Measurements from ENCODE around the gene FKBP8. TPM values are rescaled to one million over a fixed set of nuclear protein-coding genes. Genes with fewer than 3 reads are reported as not detected.
A peak's percentile ranks its signal among the peaks of the same experiment; 100 is the strongest.
"Not testable (repeated sequence)": the region's sequence is repeated elsewhere in the genome, so short reads cannot be mapped to it uniquely, and the experiment has no call there.

The FKBP8 gene
- total RNA-seq: 100 to 1,000 TPM in 4 of 5 donors, 10 to 100 TPM in 1; 87.8 to 819 (median 197) TPM
- 100 to 1,000 TPM; 157 to 254 (median 249) TPM for polyA plus RNA-seq
- long read RNA-seq, donor 1, transcript FKBP8-209 (9 exons, 1,781 nt): minor isoform, 7 of 34 reads
- long read RNA-seq, donor 1, transcript FKBP8-213 (9 exons, 1,849 nt): major isoform, 9 of 34 reads
- long read RNA-seq, donor 1, partial matches to known transcripts: 7 of 34 reads
- long read RNA-seq, donor 1, other reads (novel, unspliced or antisense): 9 of 34 reads
- long read RNA-seq, donor 2, transcript FKBP8-201 (9 exons, 1,710 nt): minor isoform, 8 of 65 reads
- long read RNA-seq, donor 2, transcript FKBP8-213 (9 exons, 1,849 nt): major isoform, 21 of 65 reads
- long read RNA-seq, donor 2, transcript FKBP8-209 (9 exons, 1,781 nt): minor isoform, 13 of 65 reads
- long read RNA-seq, donor 2, partial matches to known transcripts: 14 of 65 reads
- long read RNA-seq, donor 2, other reads (novel, unspliced or antisense): 8 of 65 reads
- long read RNA-seq, donor 3, transcript FKBP8-213 (9 exons, 1,849 nt): major isoform, 12 of 19 reads
- long read RNA-seq, donor 3, partial matches to known transcripts: 0 of 19 reads
- long read RNA-seq, donor 3, other reads (novel, unspliced or antisense): 0 of 19 reads
- long read RNA-seq, donor 4, partial matches to known transcripts: 0 of 1 reads
- long read RNA-seq, donor 4, other reads (novel, unspliced or antisense): 0 of 1 reads
- long read RNA-seq, donor 5, transcript FKBP8-209 (9 exons, 1,781 nt): minor isoform, 12 of 64 reads
- long read RNA-seq, donor 5, transcript FKBP8-213 (9 exons, 1,849 nt): major isoform, 22 of 64 reads
- long read RNA-seq, donor 5, transcript FKBP8-201 (9 exons, 1,710 nt): minor isoform, 13 of 64 reads
- long read RNA-seq, donor 5, partial matches to known transcripts: 17 of 64 reads
- long read RNA-seq, donor 5, other reads (novel, unspliced or antisense): 0 of 64 reads
- long read RNA-seq, donor 6, transcript FKBP8-213 (9 exons, 1,849 nt): major isoform, 58 of 175 reads
- long read RNA-seq, donor 6, transcript FKBP8-209 (9 exons, 1,781 nt): minor isoform, 35 of 175 reads
- long read RNA-seq, donor 6, transcript FKBP8-201 (9 exons, 1,710 nt): minor isoform, 14 of 175 reads
- long read RNA-seq, donor 6, partial matches to known transcripts: 54 of 175 reads
- long read RNA-seq, donor 6, other reads (novel, unspliced or antisense): 13 of 175 reads
- long read RNA-seq, donor 7, transcript FKBP8-213 (9 exons, 1,849 nt): major isoform, 25 of 73 reads
- long read RNA-seq, donor 7, transcript FKBP8-201 (9 exons, 1,710 nt): minor isoform, 8 of 73 reads
- long read RNA-seq, donor 7, transcript FKBP8-209 (9 exons, 1,781 nt): minor isoform, 15 of 73 reads
- long read RNA-seq, donor 7, partial matches to known transcripts: 24 of 73 reads
- long read RNA-seq, donor 7, other reads (novel, unspliced or antisense): 0 of 73 reads
- long read RNA-seq, donor 8, transcript FKBP8-209 (9 exons, 1,781 nt): minor isoform, 8 of 51 reads
- long read RNA-seq, donor 8, transcript FKBP8-213 (9 exons, 1,849 nt): minor isoform, 14 of 51 reads
- long read RNA-seq, donor 8, transcript FKBP8-201 (9 exons, 1,710 nt): major isoform, 17 of 51 reads
- long read RNA-seq, donor 8, partial matches to known transcripts: 12 of 51 reads
- long read RNA-seq, donor 8, other reads (novel, unspliced or antisense): 0 of 51 reads
- long read RNA-seq, donor 9, transcript FKBP8-209 (9 exons, 1,781 nt): minor isoform, 5 of 31 reads
- long read RNA-seq, donor 9, transcript FKBP8-201 (9 exons, 1,710 nt): minor isoform, 7 of 31 reads
- long read RNA-seq, donor 9, transcript FKBP8-213 (9 exons, 1,849 nt): major isoform, 8 of 31 reads
- long read RNA-seq, donor 9, partial matches to known transcripts: 11 of 31 reads
- long read RNA-seq, donor 9, other reads (novel, unspliced or antisense): 0 of 31 reads
- long read RNA-seq, donor 10, transcript FKBP8-213 (9 exons, 1,849 nt): major isoform, 7 of 14 reads
- long read RNA-seq, donor 10, partial matches to known transcripts: 0 of 14 reads
- long read RNA-seq, donor 10, other reads (novel, unspliced or antisense): 0 of 14 reads

DNA sequence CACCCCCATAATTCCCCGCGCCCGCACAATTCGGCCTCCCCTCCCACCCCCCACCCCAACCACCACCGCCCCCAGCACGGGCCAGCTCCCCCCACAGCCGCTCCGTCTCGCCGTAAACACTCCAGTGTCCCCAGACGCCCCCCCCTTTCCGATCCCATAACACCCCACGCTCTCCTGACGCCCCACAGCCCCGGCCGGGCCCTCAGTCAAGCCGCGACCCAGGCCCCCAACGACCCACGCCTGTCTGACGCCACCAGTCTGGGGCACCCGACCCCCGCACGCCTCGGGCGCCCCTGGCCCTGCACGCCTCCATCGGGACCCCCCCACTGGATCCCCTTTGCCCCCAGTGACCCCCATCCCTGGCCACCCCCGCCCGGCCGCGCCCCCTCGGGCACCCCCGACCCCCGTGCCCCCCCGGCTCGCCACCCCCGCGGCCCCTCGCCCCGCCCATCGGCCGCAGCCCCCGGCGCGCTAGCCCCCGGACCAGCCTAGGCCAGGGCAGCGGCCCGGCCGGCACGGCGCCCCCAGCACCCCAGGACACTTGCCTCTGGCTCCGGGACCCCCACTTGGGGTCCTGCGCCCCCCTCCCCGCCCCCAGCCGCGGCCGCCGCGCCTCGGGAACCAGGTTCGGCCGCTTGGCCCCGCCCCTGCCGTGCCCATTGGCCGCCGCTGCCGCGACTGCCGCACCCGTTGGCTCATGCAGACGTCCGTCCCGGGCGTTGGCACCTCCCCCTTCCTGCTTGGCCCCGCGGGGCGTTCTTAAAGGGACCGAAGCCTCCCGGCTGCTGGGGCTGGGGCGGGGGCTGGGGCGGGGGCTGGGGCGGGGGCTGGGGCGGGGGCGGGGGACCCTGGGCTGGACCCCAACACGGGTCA lies at the start of gene FKBP8:
TSS of gene FKBP8 (minus strand) at position 633 of the 873 bp plus-strand sequence. CDS start 1,603 bp downstream, outside the sequence.
- 0 to 1% (median 1%) methylated on average over 18 to 86 of the region's 86 CpGs for WGBS, 5 donors

DNA sequence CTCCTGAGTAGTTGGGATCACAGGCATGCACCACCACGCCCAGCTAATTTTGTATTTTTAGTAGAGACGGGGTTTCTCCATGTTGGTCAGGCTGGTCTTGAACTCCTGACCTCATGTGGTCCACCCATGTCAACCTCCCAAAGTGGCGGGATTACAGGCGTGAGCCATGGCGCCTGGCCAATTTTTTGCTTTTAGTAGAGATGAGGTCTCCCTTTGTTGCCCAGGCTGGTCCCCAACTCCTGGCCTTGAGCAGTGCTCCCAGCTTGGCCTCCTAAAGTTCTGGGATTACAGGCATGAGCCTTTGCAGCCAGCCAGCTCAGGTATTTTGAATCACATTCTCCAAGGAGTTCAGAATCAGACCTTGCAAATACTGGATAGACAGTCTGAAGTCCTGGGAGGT lies 49.4 kb upstream of the FKBP8 start:
- H3K4me3 ChIP-seq, DNase-seq, H3K9me3 ChIP-seq, H3K27ac ChIP-seq: not testable (repeated sequence)
- Histone ChIP-seq H3K27me3 (peaks cover 0 to 30% (median 19%) of the 10 kb centered on the region in 3 donors), H3K36me3 (peaks cover 8 to 20% (median 16%) of the 10 kb centered on the region in 4 donors), H3K4me1 (peaks cover 27 to 58% (median 51%) of the 10 kb centered on the region in 4 donors)
- 81 to 92% (median 85%) methylated on average over 5 of the region's 5 CpGs for WGBS, 5 donors
- intact Hi-C loops (cut with DNase I; ENCODE audit: low total_unique reads): loop anchor here (5.0 kb wide), 1 partner anchor 255 kb away; no protein-coding TSS in a partner anchor

More for the DNA sequence above, at the start of gene FKBP8:
- DNase-seq: peak; percentile 95 to 98
- Histone ChIP-seq H3K27ac (peak within 1 kb of the TSS; percentile 85 to 96 (median 91)), H3K4me3 (peak within 1 kb of the TSS; percentile 75 to 93 (median 91)), H3K27me3 (no peaks in the 10 kb centered on the region), H3K4me1 (peaks cover 9 to 27% (median 21%) of the 10 kb centered on the region in 4 donors), H3K36me3 (peaks cover 22 to 34% (median 33%) of the 10 kb centered on the region in 4 donors), H3K9me3 (no peaks in the 10 kb centered on the region)
- TF ChIP-seq EP300 (IDR thresholded peaks at IDR 0.05): no peak
- TF ChIP-seq POLR2AphosphoS5 (IDR thresholded peaks at IDR 0.05): peak in 2 of 3 donors; percentile 48 to 76
- intact Hi-C loops (cut with DNase I; ENCODE audit: low total_unique reads): no loop called here

DNA sequence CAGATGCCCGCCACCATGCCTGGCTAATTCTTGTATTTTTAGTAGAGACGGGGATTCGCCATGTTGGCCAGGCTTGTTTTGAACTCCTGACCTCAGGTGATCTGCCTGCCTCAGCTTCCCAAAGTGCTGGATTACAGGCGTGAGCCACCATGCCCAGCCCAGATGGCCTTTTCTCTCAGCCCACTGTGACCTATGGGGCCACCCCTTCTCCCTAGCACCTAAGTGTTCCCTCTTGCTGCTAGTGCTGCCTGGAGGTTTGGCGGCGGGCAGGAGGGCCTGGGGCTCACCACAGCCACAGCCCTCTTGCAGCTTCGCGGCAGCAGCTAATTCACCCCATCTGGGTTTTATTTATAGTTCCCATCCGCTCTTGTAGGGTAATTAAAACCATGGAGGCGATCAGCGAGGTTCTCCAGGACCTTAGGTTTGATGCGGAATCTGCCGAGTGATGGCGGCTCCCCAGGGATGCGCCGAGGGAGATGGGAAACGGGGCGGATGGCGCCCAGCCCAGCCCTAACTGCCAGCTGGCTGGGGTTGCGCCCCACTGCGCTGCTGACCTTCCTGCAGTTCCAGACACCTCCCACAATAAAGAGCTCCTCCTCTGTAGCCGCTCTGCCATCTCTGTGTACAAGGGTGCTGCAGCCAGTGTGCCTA lies 48.5 kb upstream of the FKBP8 start:
- H3K4me1 ChIP-seq: peaks cover 27 to 58% (median 49%) of the 10 kb centered on the region in 4 donors
- H3K27me3 ChIP-seq: peaks cover 0 to 22% (median 14%) of the 10 kb centered on the region in 3 donors
- H3K4me3 ChIP-seq: no peak overlapping the region
- WGBS, 5 donors: 93 to 97% (median 96%) methylated on average over 22 of the region's 22 CpGs
- no peaks in the 10 kb centered on the region for H3K9me3 ChIP-seq
- no peak overlapping the region for H3K27ac ChIP-seq
- no peak for DNase-seq
- TF ChIP-seq POLR2AphosphoS5 (IDR thresholded peaks at IDR 0.05): no peak
- H3K36me3 ChIP-seq: peaks cover 8 to 20% (median 16%) of the 10 kb centered on the region in 4 donors
- intact Hi-C loops (cut with DNase I; ENCODE audit: low total_unique reads): loop anchor here (5.0 kb wide), 1 partner anchor 255 kb away; no protein-coding TSS in a partner anchor
